IPS-18c (cell line): ENCODE measurements around the gene FLVCR2.

Experiments used
- H3K4me3 ChIP-seq: 2 replicates; pipeline ENCODE4 v1.7.0; 2013; ENCODE audit warnings: low read depth, mild to moderate bottlenecking, low read length, moderate library complexity; ENCODE audit not compliant: insufficient read depth
- H3K9me3 ChIP-seq: one replicate; pipeline ENCODE4 v1.6.1; 2013; ENCODE audit warnings: mild to moderate bottlenecking, low read length, moderate library complexity; ENCODE audit not compliant: control insufficient read depth, insufficient read depth

FLVCR2 gene, protein sequence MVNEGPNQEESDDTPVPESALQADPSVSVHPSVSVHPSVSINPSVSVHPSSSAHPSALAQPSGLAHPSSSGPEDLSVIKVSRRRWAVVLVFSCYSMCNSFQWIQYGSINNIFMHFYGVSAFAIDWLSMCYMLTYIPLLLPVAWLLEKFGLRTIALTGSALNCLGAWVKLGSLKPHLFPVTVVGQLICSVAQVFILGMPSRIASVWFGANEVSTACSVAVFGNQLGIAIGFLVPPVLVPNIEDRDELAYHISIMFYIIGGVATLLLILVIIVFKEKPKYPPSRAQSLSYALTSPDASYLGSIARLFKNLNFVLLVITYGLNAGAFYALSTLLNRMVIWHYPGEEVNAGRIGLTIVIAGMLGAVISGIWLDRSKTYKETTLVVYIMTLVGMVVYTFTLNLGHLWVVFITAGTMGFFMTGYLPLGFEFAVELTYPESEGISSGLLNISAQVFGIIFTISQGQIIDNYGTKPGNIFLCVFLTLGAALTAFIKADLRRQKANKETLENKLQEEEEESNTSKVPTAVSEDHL

DNA sequence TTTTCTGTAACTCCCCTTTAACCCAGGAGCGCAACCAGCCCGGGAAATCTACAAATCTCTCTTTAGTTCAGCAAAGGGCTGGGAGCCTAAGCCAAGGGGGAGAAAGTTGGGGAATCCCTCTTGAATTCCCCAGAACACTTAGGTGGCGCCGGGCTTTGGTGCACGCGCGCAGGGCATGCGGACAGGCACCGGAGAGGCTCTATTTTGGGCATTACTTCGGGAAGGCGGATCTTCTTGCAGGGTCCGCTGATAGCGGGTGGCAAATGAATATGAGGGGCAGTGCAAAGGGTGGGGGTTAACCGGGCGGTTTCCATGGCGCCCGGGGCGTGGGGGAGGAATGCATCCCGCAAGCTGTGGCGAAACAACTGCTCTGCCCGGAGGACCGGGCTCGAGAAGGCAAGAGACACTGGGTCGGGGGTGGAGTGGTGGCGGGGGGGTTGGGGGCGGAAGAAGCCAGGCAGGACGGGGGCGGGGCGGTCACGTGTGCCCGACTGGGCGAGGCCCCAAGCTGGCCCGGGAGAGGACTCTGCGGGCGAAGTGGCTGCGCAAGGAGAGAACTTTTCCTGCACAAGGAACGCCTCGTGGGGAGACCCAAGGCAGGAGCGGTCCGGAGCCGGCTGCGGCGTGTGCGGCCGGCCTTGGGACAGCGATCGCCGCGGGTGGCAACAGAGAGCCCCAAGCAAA, at the start of gene FLVCR2:
FLVCR2 (plus strand) TSS at position 519 of the 684 bp plus-strand sequence. CDS start 353 bp downstream, outside the sequence.
- H3K9me3 ChIP-seq, result no peaks in the 10 kb centered on the region
- peak within 1 kb of the TSS; percentile 70 for H3K4me3 ChIP-seq

DNA sequence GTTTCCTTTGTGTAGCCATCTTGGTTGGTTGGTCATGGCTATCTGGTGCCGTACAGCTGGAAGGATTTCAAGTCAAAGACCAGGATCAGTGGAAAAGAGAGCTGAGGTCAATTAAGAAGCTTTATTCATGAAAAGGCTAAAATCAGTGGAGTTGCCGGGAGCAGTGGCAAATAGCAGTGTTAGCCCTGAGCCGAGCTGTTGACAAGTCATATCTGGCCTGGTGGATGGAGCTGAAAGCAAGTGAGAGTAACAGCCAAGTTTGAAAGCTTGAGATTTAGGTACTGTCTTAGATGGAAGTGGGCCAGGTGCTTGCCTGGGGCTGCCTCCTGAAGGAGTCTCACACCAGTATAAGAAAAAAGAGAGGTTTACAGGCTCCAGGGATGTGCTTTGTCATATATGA, 47.2 kb upstream of the FLVCR2 start:
- no peak overlapping the region for H3K4me3 ChIP-seq

GRCh38 chr14:75531660-75532317, 46.6 kb upstream of the FLVCR2 start:
- no peaks in the 10 kb centered on the region for H3K9me3 ChIP-seq
- no peak overlapping the region for H3K4me3 ChIP-seq

More for the DNA sequence above, 47.2 kb upstream of the FLVCR2 start:
- H3K9me3 ChIP-seq, result no peaks in the 10 kb centered on the region

DNA sequence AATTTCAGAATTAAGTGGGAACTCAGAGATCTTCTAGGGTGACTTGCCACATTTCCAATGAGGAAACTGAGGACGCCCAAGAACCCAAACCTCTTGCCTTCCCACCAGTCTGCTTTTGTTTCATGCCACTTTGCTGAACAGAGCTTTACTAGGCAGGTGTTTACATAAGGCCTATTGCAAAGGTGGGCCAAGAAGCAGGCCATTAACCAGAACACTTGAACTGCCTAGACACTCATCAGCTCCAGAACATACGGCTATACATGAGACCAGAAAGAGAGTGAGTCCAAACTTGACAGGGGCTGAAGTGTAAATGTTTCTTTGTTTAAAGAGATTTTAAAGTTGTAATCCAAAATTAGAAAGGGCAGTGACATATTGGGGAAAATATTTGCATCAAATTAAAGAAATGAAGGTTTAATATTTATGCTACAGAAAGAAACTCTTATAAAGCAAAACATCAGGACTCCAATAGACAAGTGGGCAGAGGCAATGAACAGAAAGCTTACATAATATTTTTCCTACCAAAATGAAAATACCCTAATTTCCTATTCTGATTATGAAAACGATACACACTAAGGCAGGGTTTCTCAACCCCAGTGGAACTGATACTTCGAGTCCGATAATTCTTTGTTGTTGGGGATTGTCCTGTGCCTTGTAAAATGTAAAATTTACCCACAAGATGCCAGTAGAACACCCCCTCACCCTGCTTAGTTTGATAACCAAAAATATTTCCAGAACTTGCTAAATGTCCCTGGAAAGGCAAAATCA, 44.4 kb upstream of the FLVCR2 start:
- Histone ChIP-seq H3K4me3 (no peak overlapping the region), H3K9me3 (no peaks in the 10 kb centered on the region)

GRCh38 chr14:75535164-75535898, 43.1 kb upstream of the FLVCR2 start:
- H3K4me3 ChIP-seq, result no peak overlapping the region
- H3K9me3 ChIP-seq, result no peaks in the 10 kb centered on the region

DNA sequence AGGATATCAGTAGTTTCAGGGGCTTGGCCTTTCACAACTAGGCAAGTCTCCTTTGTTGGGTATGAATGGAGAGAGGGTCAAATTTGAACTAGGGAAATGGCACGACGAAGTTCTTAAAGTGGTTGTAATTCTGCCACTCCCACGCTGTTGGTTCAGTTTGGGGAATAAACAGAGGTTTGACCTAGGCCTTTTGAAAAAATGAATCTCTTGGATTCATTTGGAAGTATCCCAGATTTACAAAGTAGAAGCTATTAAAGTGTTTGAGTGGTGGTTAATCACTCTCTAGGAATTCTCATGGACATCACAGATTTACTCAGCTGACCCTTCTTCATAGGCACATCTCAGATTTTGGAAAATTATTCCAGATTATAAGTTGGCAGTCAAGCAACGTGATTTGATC, 41.3 kb upstream of the FLVCR2 start:
- H3K4me3 ChIP-seq, result no peak overlapping the region
- H3K9me3 ChIP-seq, result no peaks in the 10 kb centered on the region

DNA sequence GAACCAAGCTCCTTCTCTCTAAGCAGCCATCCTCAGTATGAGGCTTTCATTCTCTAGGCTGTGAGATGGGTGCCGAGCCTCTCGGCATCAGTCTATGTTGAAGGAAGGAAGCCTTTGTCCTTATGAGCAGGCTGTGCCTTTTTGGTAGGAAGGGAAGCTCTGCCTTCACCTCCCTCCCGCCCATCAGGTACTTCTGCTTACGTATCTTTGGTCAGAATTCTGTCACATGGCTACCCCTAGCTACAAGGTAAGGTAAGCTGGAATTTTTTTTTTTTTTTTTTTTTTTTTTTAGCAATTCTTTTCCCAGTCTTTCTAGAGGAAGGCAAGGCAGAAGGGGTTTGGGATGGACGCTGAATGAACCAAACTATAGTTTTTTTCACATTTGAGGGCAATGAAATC, 39.3 kb upstream of the FLVCR2 start:
- H3K9me3 ChIP-seq, result no peaks in the 10 kb centered on the region
- H3K4me3 ChIP-seq, result no peak overlapping the region

DNA sequence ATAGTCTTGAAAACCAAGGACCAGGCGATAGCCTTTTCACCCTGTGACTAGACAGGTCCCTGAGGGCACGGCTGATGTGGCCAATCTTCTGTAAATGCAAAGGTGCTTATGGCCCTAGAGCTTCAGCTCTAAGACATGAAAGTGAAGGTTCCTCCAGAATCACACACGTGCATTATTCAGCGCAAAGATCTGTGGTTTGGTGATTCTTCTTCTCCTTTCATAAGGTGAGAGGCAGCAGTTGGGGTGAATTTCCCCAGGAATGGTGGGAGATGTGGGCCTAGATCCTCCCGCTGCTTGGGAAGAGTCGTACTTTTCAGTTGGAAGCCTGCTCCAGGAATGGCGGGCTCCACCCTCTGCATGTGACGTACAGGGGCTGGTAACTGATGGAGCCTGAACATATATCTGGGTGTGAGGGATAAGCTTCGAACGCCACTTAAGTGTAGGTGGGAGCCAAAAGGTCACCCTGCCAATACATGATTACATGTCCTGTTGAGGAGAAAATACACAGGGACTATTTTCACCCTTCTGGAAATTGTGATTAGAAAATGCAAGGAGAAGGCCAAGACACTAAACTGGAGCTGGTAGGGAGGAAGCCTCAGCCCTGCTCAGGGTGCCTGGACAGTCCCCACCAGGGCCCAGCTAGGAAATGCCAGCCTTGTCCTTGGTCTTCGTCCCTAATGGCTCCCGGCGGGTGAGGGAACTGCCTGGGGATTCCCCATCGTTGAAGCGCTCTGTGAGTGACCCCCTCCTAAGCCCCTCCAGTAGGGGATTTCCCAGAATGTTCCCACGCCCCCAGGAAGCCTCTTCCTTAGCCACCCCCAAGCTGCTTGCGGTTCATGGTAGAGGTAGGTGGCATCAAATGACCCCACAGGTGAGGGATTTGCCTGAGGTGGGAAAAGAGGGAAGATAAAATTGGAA, 38.6 kb upstream of the FLVCR2 start:
- Histone ChIP-seq H3K9me3 (no peaks in the 10 kb centered on the region), H3K4me3 (no peak overlapping the region)

GRCh38 chr14:75540479-75540851, 38.0 kb upstream of the FLVCR2 start:
- Histone ChIP-seq H3K9me3 (no peaks in the 10 kb centered on the region), H3K4me3 (no peak overlapping the region)

- Histone ChIP-seq H3K4me3 (no peak overlapping the region), H3K9me3 (no peaks in the 10 kb centered on the region)
These were observed 35.8 kb upstream of the FLVCR2 start for GRCh38 chr14:75542588-75543091.

DNA sequence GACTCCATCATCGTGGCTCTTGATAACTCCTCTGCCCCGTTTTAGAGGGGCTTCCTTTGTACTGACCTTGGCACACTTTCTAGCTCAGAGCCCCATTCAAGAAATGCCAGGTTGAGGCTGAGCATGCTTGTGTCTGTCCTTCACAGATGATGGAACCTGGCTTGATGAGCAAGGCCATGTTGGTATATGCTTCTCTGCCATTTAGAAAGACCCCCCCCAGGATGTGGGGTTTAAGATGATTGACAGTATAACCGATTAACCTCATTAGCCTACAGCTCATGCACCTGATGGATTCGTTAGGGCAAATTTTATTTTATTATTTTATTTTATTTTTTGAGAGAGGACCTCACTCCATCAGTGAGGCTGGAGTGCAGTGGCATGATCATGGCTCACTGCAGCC, 35.2 kb upstream of the FLVCR2 start:
- Histone ChIP-seq H3K4me3 (no peak overlapping the region), H3K9me3 (no peaks in the 10 kb centered on the region)

- Histone ChIP-seq H3K4me3 (no peak overlapping the region), H3K9me3 (no peaks in the 10 kb centered on the region)
These were observed 34.6 kb upstream of the FLVCR2 start for GRCh38 chr14:75543786-75544185.

GRCh38 chr14:75545907-75546306, 32.5 kb upstream of the FLVCR2 start:
- no peak overlapping the region for H3K4me3 ChIP-seq
- no peaks in the 10 kb centered on the region for H3K9me3 ChIP-seq

GRCh38 chr14:75547552-75548250, 30.7 kb upstream of the FLVCR2 start:
- Histone ChIP-seq H3K9me3 (no peaks in the 10 kb centered on the region), H3K4me3 (no peak overlapping the region)

- Histone ChIP-seq H3K9me3 (no peaks in the 10 kb centered on the region), H3K4me3 (no peak overlapping the region)
These were observed 29.9 kb upstream of the FLVCR2 start for GRCh38 chr14:75548544-75548943.
